HEK293T (cell line): ENCODE results near the gene CFTR.

Experiments used
- CTCF ChIA-PET: fragments of 350-600 bp; formaldehyde crosslinking; extraction: SDS; loops from one replicate; lab custom pipeline; 2021; ENCODE audit warnings: antibody characterized with exemption, inconsistent platforms; lab: Yijun Ruan, JAX
- POLR2A ChIA-PET: fragments of 350-600 bp; formaldehyde crosslinking; extraction: SDS; loops from one replicate; lab custom pipeline; 2020; ENCODE audit warnings: antibody characterized with exemption, inconsistent platforms; lab: Yijun Ruan, JAX
- DNase-seq: peaks from one replicate; pipeline ENCODE4 v3.0.0; 2012; ENCODE audit warnings: mixed read lengths; ENCODE audit errors: extremely low spot score
- ARNT ChIP-seq: fragments of 450-650 bp; IDR thresholded peaks from 2 replicates; pipeline ENCODE4 v1.6.1; 2017; ENCODE audit warnings: mild to moderate bottlenecking
- BHLHE40 ChIP-seq: fragments of 450-650 bp; IDR thresholded peaks from 2 replicates; pipeline ENCODE4 v1.6.1; 2016; ENCODE audit warnings: mild to moderate bottlenecking, moderate library complexity, borderline replicate concordance
- CTBP1 ChIP-seq: fragments of 450-650 bp; IDR thresholded peaks from 2 replicates; pipeline ENCODE4 v1.6.1; 2016; ENCODE audit warnings: borderline replicate concordance
- ELF4 ChIP-seq: fragments of 450-650 bp; IDR thresholded peaks from 2 replicates; pipeline ENCODE4 v1.6.1; 2017; ENCODE audit warnings: antibody characterized with exemption
- FOXA1 ChIP-seq: fragments of 450-650 bp; IDR thresholded peaks from 2 replicates; pipeline ENCODE4 v1.6.1; 2016; ENCODE audit warnings: mild to moderate bottlenecking
- FOXK2 ChIP-seq: fragments of 450-650 bp; IDR thresholded peaks from 2 replicates; pipeline ENCODE4 v1.6.1; 2016; ENCODE audit warnings: mild to moderate bottlenecking
- FOXM1 ChIP-seq: fragments of 450-650 bp; IDR thresholded peaks from 2 replicates; pipeline ENCODE4 v1.6.1; 2017; ENCODE audit warnings: mild to moderate bottlenecking, borderline replicate concordance
- HDGF ChIP-seq: fragments of 450-650 bp; IDR thresholded peaks from 2 replicates; pipeline ENCODE4 v1.6.1; 2017; ENCODE audit warnings: antibody characterized with exemption, borderline replicate concordance
- L3MBTL2 ChIP-seq: fragments of 450-650 bp; conservative IDR thresholded peaks from 2 replicates; pipeline ENCODE4 v1.6.1; 2016; ENCODE audit warnings: mild to moderate bottlenecking
- LEF1 ChIP-seq: fragments of 450-650 bp; IDR thresholded peaks from 2 replicates; pipeline ENCODE4 v1.6.1; 2017; ENCODE audit warnings: mild to moderate bottlenecking, borderline replicate concordance
- NFRKB ChIP-seq: fragments of 450-650 bp; IDR thresholded peaks from 2 replicates; pipeline ENCODE4 v1.6.1; 2016; ENCODE audit warnings: mild to moderate bottlenecking, moderate library complexity
- PKNOX1 ChIP-seq: fragments of 450-650 bp; IDR thresholded peaks from 2 replicates; pipeline ENCODE4 v1.6.1; 2016
- SP1 ChIP-seq: fragments of 450-650 bp; IDR thresholded peaks from 2 replicates; pipeline ENCODE4 v1.6.1; 2017
- SUZ12 ChIP-seq: fragments of 450-650 bp; IDR thresholded peaks from 2 replicates; pipeline ENCODE4 v1.6.1; 2016; ENCODE audit warnings: mild to moderate bottlenecking
- TARDBP ChIP-seq: fragments of 450-650 bp; IDR thresholded peaks from 2 replicates; pipeline ENCODE4 v1.6.1; 2016
- ZNF384 ChIP-seq: fragments of 450-650 bp; IDR thresholded peaks from 2 replicates; pipeline ENCODE4 v1.6.1; 2016

CFTR gene

GRCh38 chr7:117689406-117689805 lies 209.6 kb downstream of the CFTR start:
- POLR2A ChIA-PET: no interaction called here
- TF ChIP-seq BHLHE40: no peak
- TF ChIP-seq HDGF: no peak
- TF ChIP-seq LEF1: no peak
- no peak for TF ChIP-seq L3MBTL2
- TF ChIP-seq FOXM1: no peak
- TF ChIP-seq PKNOX1: no peak
- CTCF ChIA-PET: no interaction called here
- no peak for DNase-seq

- DNase-seq: no peak
- CTCF ChIA-PET: no interaction called here
- TF ChIP-seq PKNOX1 (no peak), ELF4 (no peak), FOXK2 (no peak), ZNF384 (no peak)
- POLR2A ChIA-PET: no interaction called here
Observed at GRCh38 chr7:117690147-117690546, 210.3 kb downstream of the CFTR start.

- no peak for DNase-seq
- POLR2A ChIA-PET: no interaction called here
- CTCF ChIA-PET: no interaction called here
- TF ChIP-seq SUZ12: no peak
- no peak for TF ChIP-seq ARNT
- TF ChIP-seq ELF4: no peak
- no peak for TF ChIP-seq ZNF384
- no peak for TF ChIP-seq LEF1
- TF ChIP-seq FOXA1: no peak
- TF ChIP-seq PKNOX1: no peak
- no peak for TF ChIP-seq TARDBP
- TF ChIP-seq BHLHE40: no peak
- TF ChIP-seq SP1: no peak
- no peak for TF ChIP-seq L3MBTL2
- no peak for TF ChIP-seq NFRKB
- no peak for TF ChIP-seq FOXM1
- no peak for TF ChIP-seq FOXK2
- no peak for TF ChIP-seq HDGF
- TF ChIP-seq CTBP1: no peak
Observed at GRCh38 chr7:117692338-117692737, 212.5 kb downstream of the CFTR start.

- no peak for TF ChIP-seq LEF1
- no peak for TF ChIP-seq ZNF384
- no peak for TF ChIP-seq ELF4
- no peak for TF ChIP-seq HDGF
- no peak for TF ChIP-seq CTBP1
- CTCF ChIA-PET: no interaction called here
- no peak for DNase-seq
- POLR2A ChIA-PET: no interaction called here
Observed at GRCh38 chr7:117698018-117698417, 218.2 kb downstream of the CFTR start.

GRCh38 chr7:117704063-117704462 lies 224.2 kb downstream of the CFTR start:
- TF ChIP-seq HDGF: no peak
- TF ChIP-seq CTBP1: no peak
- no peak for TF ChIP-seq ELF4
- no peak for TF ChIP-seq SUZ12
- TF ChIP-seq TARDBP: no peak
- no peak for TF ChIP-seq FOXK2
- TF ChIP-seq ARNT: no peak
- TF ChIP-seq ZNF384: no peak
- TF ChIP-seq BHLHE40: no peak
- TF ChIP-seq NFRKB: no peak
- TF ChIP-seq LEF1: no peak
- TF ChIP-seq SP1: no peak
- TF ChIP-seq FOXM1: no peak
- POLR2A ChIA-PET: no interaction called here
- DNase-seq: no peak
- CTCF ChIA-PET: no interaction called here

- ChIA-PET POLR2A (no interaction called here), CTCF (no interaction called here)
- no peak for TF ChIP-seq FOXM1
- no peak for TF ChIP-seq FOXK2
- TF ChIP-seq SP1: no peak
- no peak for TF ChIP-seq NFRKB
- no peak for TF ChIP-seq FOXA1
- TF ChIP-seq LEF1: no peak
- TF ChIP-seq ARNT: no peak
- TF ChIP-seq PKNOX1: no peak
- no peak for TF ChIP-seq L3MBTL2
- TF ChIP-seq ZNF384: no peak
- TF ChIP-seq CTBP1: no peak
- no peak for TF ChIP-seq HDGF
- TF ChIP-seq SUZ12: no peak
- no peak for TF ChIP-seq TARDBP
- no peak for DNase-seq
Observed at GRCh38 chr7:117705630-117706029, 225.8 kb downstream of the CFTR start.

GRCh38 chr7:117706210-117706609 lies 226.4 kb downstream of the CFTR start:
- no peak for DNase-seq
- no peak for TF ChIP-seq NFRKB
- TF ChIP-seq ARNT: no peak
- no peak for TF ChIP-seq SP1
- TF ChIP-seq ELF4: no peak
- ChIA-PET POLR2A (no interaction called here), CTCF (no interaction called here)
